Hepatocyte (in vitro differentiated cells): Measurements from ENCODE around the gene PTPRS.

ENCODE experiments used
- CTCF ChIP-seq: fragments of 200-600 bp; sonication (generic); IDR thresholded peaks from 2 replicates; pipeline ENCODE4 v1.5.1; 2016; ENCODE audit warnings: antibody characterized with exemption, mild to moderate bottlenecking; ENCODE audit not compliant: poor library complexity
- EZH2 ChIP-seq: fragments of 200-600 bp; sonication (generic); IDR thresholded peaks from 2 replicates; pipeline ENCODE4 v1.6.1; 2016; ENCODE audit warnings: antibody characterized with exemption, mild to moderate bottlenecking, borderline replicate concordance

- TF ChIP-seq CTCF (no peak), EZH2 (no peak)
Observed at GRCh38 chr19:5332501-5332900, 8.1 kb downstream of the PTPRS start.
